Ovary (tissue), 3 donors: ENCODE results near the gene STK39.

Experiments used
- POLR2A ChIP-seq: fragments of 450-650 bp; IDR thresholded peaks from one replicate; pipeline ENCODE4 v1.6.1; 2017; ENCODE audit warnings: antibody characterized with exemption, mild to moderate bottlenecking, moderate library complexity
- TF ChIP-seq, protein P1 (sequence below), 3 donors: fragments of 450-650 bp in 2 of 3; fragments of 200-600 bp in 1 of 3; IDR thresholded peaks; one replicate each; pipeline versions ENCODE4 v1.5.1 to v1.8.0; 2016 to 2022; ENCODE audit warnings: antibody characterized with exemption in 3 of 3, mild to moderate bottlenecking in 1 of 3
- donor health status: DM: no; HTN: no; CAD: no.

DNA sequence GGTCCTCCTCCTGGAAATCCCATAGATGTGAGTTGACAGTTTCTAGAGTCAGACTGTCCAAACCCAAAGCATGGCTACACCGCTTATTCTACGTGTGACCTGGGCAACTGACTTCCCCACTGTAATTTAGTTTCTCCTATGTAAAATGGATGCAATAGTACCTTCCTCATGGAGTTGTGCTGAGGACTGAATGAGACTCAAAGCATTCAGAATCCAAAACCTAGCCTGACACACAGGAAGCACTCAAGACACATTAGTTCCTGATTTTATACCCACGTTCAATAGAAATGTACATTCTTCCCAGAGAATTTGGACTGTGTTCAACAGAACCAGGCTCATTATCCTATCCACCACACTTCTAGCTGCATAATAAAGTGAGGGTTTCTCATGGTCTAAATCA is 88.8 kb downstream of the STK39 start:
- TF ChIP-seq, protein P1, sequence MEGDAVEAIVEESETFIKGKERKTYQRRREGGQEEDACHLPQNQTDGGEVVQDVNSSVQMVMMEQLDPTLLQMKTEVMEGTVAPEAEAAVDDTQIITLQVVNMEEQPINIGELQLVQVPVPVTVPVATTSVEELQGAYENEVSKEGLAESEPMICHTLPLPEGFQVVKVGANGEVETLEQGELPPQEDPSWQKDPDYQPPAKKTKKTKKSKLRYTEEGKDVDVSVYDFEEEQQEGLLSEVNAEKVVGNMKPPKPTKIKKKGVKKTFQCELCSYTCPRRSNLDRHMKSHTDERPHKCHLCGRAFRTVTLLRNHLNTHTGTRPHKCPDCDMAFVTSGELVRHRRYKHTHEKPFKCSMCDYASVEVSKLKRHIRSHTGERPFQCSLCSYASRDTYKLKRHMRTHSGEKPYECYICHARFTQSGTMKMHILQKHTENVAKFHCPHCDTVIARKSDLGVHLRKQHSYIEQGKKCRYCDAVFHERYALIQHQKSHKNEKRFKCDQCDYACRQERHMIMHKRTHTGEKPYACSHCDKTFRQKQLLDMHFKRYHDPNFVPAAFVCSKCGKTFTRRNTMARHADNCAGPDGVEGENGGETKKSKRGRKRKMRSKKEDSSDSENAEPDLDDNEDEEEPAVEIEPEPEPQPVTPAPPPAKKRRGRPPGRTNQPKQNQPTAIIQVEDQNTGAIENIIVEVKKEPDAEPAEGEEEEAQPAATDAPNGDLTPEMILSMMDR (IDR thresholded peaks at IDR 0.05) = no peak
- no peak for TF ChIP-seq POLR2A
